GM21390 (cell line): Measurements from ENCODE around the gene ITGA1.
A peak's percentile ranks its signal among the peaks of the same experiment; 100 is the strongest.
"Not testable (repeated sequence)": the region's sequence is repeated elsewhere in the genome, so short reads cannot be mapped to it uniquely, and the experiment has no call there.

Source experiments
- ATAC-seq: cut with Tn5 transposase; IDR thresholded peaks from one replicate; pipeline ENCODE4 v1.9.1; 2021; ENCODE audit not compliant: unreplicated experiment

ITGA1 gene

GRCh38 chr5:52827815-52828214 is 40.1 kb downstream of the ITGA1 start:
- no peak for ATAC-seq

GRCh38 chr5:52829664-52830063 is 41.9 kb downstream of the ITGA1 start:
- ATAC-seq, result no peak

- no peak for ATAC-seq
Measured at GRCh38 chr5:52830650-52831049, 42.9 kb downstream of the ITGA1 start.

GRCh38 chr5:52831786-52832511 is 44.2 kb downstream of the ITGA1 start:
- ATAC-seq, result no peak

- ATAC-seq, result no peak
Measured at GRCh38 chr5:52834320-52834719, 46.6 kb downstream of the ITGA1 start.

- ATAC-seq, result no peak
Measured at GRCh38 chr5:52837068-52837467, 49.4 kb downstream of the ITGA1 start.

GRCh38 chr5:52837591-52838001 is 49.9 kb downstream of the ITGA1 start:
- no peak for ATAC-seq

- no peak for ATAC-seq
Measured at GRCh38 chr5:52838326-52839015, 50.8 kb downstream of the ITGA1 start.

- no peak for ATAC-seq
Measured at GRCh38 chr5:52839285-52839684, 51.6 kb downstream of the ITGA1 start.

GRCh38 chr5:52840277-52841050 is 52.7 kb downstream of the ITGA1 start:
- no peak for ATAC-seq

GRCh38 chr5:52841114-52841513 is 53.4 kb downstream of the ITGA1 start:
- no peak for ATAC-seq

- no peak for ATAC-seq
Measured at GRCh38 chr5:52842111-52842510, 54.4 kb downstream of the ITGA1 start.

- ATAC-seq, result no peak
Measured at GRCh38 chr5:52844885-52845284, 57.2 kb downstream of the ITGA1 start.

- no peak for ATAC-seq
Measured at GRCh38 chr5:52846182-52846842, 58.6 kb downstream of the ITGA1 start.

GRCh38 chr5:52848688-52849087 is 61.0 kb downstream of the ITGA1 start:
- not testable (repeated sequence) for ATAC-seq

GRCh38 chr5:52849544-52849943 is 61.8 kb downstream of the ITGA1 start:
- ATAC-seq, result no peak

GRCh38 chr5:52853650-52854049 is 65.9 kb downstream of the ITGA1 start:
- ATAC-seq, result no peak

GRCh38 chr5:52854301-52854700 is 66.6 kb downstream of the ITGA1 start:
- ATAC-seq, result no peak

GRCh38 chr5:52854949-52855348 is 67.2 kb downstream of the ITGA1 start:
- ATAC-seq, result no peak

- peak; percentile 90 for ATAC-seq
Measured at GRCh38 chr5:52856564-52856963, 68.8 kb downstream of the ITGA1 start.

GRCh38 chr5:52859628-52860027 is 71.9 kb downstream of the ITGA1 start:
- ATAC-seq, result no peak
